GM04504 (cell line): ENCODE data around the gene NPRL2.

ENCODE experiments used
- DNase-seq: peaks from one replicate; pipeline ENCODE4 v3.0.0-alpha.2; 2012; ENCODE audit warnings: low read depth

Gene NPRL2

GRCh38 chr3:50303013-50303815, 47.4 kb downstream of the NPRL2 start, which contains the start of gene HYAL1:
Gene HYAL1 (minus strand): TSS chr3:50303574. CDS start chr3:50302956, 618 bp downstream.
- DNase-seq, result no peak

GRCh38 chr3:50302095-50303012, 48.2 kb downstream of the NPRL2 start:
- DNase-seq, result no peak

GRCh38 chr3:50300681-50301254, 49.8 kb downstream of the NPRL2 start:
- DNase-seq, result no peak

DNA sequence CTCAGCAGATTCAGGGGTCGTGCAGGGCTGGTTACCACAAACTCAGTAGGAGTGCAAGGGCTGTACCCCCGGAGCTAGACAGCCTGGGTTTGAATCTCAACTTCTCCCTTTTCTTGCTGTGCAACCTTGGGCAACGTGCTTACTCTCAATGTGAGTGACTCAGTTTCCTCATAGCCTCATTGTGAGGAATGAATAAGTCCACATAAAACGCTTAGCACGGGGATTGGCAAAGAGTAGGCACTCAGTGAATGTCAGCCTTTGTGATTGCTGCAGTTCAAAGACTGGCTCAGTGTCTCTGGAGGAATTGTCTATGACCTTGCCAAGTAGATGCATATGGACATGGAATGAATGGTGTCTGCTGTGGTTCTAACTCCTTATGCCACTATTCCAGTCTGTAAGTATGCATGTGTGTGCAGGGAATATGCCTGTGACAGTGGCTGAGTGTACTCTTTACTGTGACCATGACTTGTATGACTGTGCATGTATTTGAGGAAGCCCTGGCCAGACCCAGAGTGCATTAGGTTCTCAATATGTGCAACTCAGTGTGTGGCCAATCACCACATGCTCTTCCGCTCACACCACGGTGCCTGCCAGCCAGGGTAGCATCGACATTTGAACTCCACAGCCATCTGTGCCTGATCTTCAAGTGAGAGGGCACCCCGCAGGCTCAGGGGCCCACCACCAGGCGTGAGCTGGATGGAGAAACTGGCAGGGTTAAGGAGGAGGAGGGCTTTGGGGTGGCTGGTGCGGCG, 50.5 kb downstream of the NPRL2 start:
- DNase-seq, result no peak

DNA sequence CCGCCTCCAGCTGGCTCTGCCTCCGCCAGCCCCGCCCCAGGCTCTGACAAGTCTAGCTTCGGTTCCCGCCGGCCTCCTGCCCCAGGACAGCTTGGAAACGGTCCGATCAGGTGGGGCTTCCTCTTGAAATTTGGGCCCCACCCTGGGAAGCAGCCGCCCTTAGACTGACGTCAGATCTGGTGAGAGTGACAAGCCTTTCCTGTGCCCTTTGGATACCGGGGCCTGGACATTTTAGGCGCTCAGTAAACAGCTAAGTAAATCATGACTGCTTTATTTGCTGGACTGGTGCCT, 51.0 kb downstream of the NPRL2 start:
- no peak for DNase-seq

- peak; percentile 99 for DNase-seq
Measured at GRCh38 chr3:50298836-50299637, 51.5 kb downstream of the NPRL2 start, which contains the start of the genes HYAL3 and NAA80. Gene HYAL3 (minus strand): TSS chr3:50299405. CDS start chr3:50295602, 3,803 bp downstream. Gene NAA80 (minus strand): TSS chr3:50299405. CDS start chr3:50297463, 1,942 bp downstream.

GRCh38 chr3:50297896-50298725, 52.5 kb downstream of the NPRL2 start:
- no peak for DNase-seq

DNA sequence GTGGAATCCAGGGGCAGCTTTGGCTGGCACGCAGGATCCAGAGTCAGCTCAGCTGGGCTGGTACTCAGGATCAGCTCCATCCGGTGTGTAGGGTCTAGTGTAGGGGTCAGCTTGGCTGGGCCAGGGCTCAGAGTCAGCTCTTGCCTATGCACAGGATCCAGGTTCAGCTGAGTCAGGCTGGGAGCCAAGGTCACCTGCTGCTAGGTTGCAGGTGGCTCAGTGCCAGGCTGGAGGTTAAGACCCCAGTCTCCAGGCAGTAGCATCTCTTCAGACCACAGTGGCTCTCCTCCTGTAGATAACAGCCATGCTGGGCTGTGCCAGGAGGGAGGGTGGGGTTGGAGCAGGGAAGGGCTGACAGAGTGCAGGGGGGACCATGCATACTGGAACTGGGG, 53.2 kb downstream of the NPRL2 start:
- no peak for DNase-seq
